ENCODE data around the gene RASL11B. TPM values are rescaled to one million over a fixed set of nuclear protein-coding genes. Genes with fewer than 3 reads are reported as not detected.

The RASL11B gene
- total RNA-seq, 6 experiments from 2014 or later = 0.12 to 0.16 (median 0.14) TPM; not detected in 1

- Mint-ChIP-seq H3K36me3 (ENCODE audit: low read depth) (peaks cover 15% of the 10 kb centered on the region), H3K4me3 (peak overlapping the region; percentile 75), H3K27ac (peak overlapping the region; percentile 83), H3K27me3 (ENCODE audit: insufficient read depth) (no peaks in the 10 kb centered on the region; the same call in 1 of the 2 replicates), H3K9me3 (peaks cover 16% of the 10 kb centered on the region), H3K4me1 (ENCODE audit: low read depth) (peaks cover 35% of the 10 kb centered on the region)
- peak; percentile 86 for DNase-seq
- TF ChIP-seq, protein P1, sequence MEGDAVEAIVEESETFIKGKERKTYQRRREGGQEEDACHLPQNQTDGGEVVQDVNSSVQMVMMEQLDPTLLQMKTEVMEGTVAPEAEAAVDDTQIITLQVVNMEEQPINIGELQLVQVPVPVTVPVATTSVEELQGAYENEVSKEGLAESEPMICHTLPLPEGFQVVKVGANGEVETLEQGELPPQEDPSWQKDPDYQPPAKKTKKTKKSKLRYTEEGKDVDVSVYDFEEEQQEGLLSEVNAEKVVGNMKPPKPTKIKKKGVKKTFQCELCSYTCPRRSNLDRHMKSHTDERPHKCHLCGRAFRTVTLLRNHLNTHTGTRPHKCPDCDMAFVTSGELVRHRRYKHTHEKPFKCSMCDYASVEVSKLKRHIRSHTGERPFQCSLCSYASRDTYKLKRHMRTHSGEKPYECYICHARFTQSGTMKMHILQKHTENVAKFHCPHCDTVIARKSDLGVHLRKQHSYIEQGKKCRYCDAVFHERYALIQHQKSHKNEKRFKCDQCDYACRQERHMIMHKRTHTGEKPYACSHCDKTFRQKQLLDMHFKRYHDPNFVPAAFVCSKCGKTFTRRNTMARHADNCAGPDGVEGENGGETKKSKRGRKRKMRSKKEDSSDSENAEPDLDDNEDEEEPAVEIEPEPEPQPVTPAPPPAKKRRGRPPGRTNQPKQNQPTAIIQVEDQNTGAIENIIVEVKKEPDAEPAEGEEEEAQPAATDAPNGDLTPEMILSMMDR (IDR thresholded peaks at IDR 0.05) = no peak
Observed at GRCh38 chr4:52853351-52853750, 8.8 kb upstream of the RASL11B start.

DNA sequence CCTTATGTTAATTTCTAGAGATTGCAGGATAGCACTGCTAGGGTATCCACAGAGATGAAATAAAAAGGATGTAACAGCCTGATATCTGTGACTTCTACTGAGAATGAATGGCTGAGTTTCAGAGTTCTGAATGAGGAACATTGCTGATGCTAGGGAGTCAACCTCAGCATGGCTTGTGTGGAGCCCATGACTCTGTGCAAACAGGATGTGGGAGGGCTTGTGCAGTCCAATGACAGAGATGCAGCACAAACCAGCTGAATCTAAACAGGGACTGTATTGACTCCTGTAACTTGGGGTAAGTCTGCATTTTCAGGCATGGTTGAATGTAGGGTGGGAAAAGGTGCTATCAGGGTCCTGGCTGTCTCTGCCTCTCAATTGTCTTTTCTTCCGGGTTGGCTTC, 5.3 kb upstream of the RASL11B start:
- peaks cover 34% of the 10 kb centered on the region for H3K4me1 Mint-ChIP-seq (ENCODE audit: low read depth)
- peaks cover 24% of the 10 kb centered on the region for H3K9me3 Mint-ChIP-seq
- H3K27ac Mint-ChIP-seq = no peak overlapping the region
- DNase-seq = no peak
- TF ChIP-seq, protein P1 (IDR thresholded peaks at IDR 0.05) = no peak
- H3K4me3 Mint-ChIP-seq = no peak overlapping the region
- H3K27me3 Mint-ChIP-seq (ENCODE audit: insufficient read depth) = peaks cover 9% of the 10 kb centered on the region
- H3K36me3 Mint-ChIP-seq (ENCODE audit: low read depth) = peaks cover 20% of the 10 kb centered on the region

- H3K4me1 Mint-ChIP-seq (ENCODE audit: low read depth) = peaks cover 6% of the 10 kb centered on the region
- peaks cover 24% of the 10 kb centered on the region for H3K9me3 Mint-ChIP-seq
- TF ChIP-seq, protein P1 (IDR thresholded peaks at IDR 0.05) = no peak
- H3K36me3 Mint-ChIP-seq (ENCODE audit: low read depth) = peaks cover 20% of the 10 kb centered on the region
- no peak overlapping the region for H3K4me3 Mint-ChIP-seq
- H3K27me3 Mint-ChIP-seq (ENCODE audit: insufficient read depth) = peaks cover 14% of the 10 kb centered on the region
- DNase-seq = no peak
- H3K27ac Mint-ChIP-seq = no peak overlapping the region
Observed at GRCh38 chr4:52860361-52860760, 1.8 kb upstream of the RASL11B start.

GRCh38 chr4:52861171-52861823, 820 bp upstream of the RASL11B start:
- Mint-ChIP-seq H3K4me1 (ENCODE audit: low read depth) (peaks cover 6% of the 10 kb centered on the region), H3K4me3 (peak overlapping the region; percentile 86), H3K27ac (no peak overlapping the region), H3K9me3 (peaks cover 24% of the 10 kb centered on the region), H3K36me3 (ENCODE audit: low read depth) (peaks cover 20% of the 10 kb centered on the region), H3K27me3 (ENCODE audit: insufficient read depth) (peaks cover 14% of the 10 kb centered on the region)
- DNase-seq = no peak
- TF ChIP-seq, protein P1 (IDR thresholded peaks at IDR 0.05) = no peak

DNA sequence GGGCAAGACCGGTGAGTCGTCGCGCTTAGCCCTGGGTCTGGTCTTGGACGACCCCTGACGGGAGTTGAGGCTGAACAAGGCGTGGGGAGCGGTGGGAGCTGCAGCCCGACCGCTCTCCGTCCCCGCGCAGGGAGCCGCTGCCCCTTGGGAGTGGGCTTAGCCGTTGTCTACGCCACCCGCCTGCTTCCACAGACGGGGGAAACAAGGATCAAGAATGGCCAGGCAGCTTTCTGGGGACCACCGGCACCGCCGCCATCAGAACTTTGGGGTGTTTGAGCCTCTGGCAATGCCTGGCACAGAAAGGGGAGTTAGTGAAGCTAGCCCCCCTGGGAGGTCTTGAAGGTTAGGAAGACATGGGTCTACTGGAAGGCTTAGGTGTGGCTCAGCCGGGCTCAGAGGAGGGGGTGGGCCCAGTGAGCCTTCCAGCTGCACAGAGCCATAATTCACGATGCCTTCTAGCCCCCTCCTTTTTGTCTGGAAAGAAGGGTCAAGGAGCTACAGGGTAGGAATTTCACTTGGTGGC, 583 bp downstream of the RASL11B start:
- Mint-ChIP-seq H3K4me1 (ENCODE audit: low read depth) (peaks cover 6% of the 10 kb centered on the region), H3K9me3 (peaks cover 14% of the 10 kb centered on the region), H3K27me3 (ENCODE audit: insufficient read depth) (peaks cover 14% of the 10 kb centered on the region), H3K36me3 (ENCODE audit: low read depth) (peaks cover 11% of the 10 kb centered on the region), H3K4me3 (peak overlapping the region; percentile 86), H3K27ac (no peak overlapping the region)
- no peak for DNase-seq
- TF ChIP-seq, protein P1 (IDR thresholded peaks at IDR 0.05) = no peak

All from HFFc6 (cell line).